Karpas-422 (cell line): ENCODE measurements around the gene UBL4A. TPM values are rescaled to one million over a fixed set of nuclear protein-coding genes. Genes with fewer than 3 reads are reported as not detected.

Experiments
- DNase-seq: peaks from one replicate; pipeline ENCODE4 v3.0.0-alpha.2; 2015
- H2AFZ ChIP-seq: fragments of 200-600 bp; sonication (generic); 2 replicates; pipeline ENCODE4 v1.6.1; 2014; ENCODE audit warnings: antibody characterized with exemption, low read length, mixed read lengths
- H3K27ac ChIP-seq: fragments of 200-600 bp; sonication (generic); 2 replicates; pipeline ENCODE4 v1.5.1; 2014; ENCODE audit warnings: mild to moderate bottlenecking, low read length, moderate library complexity
- H3K27me3 ChIP-seq: fragments of 200-600 bp; sonication (generic); 2 replicates; pipeline ENCODE4 v1.6.1; 2014; ENCODE audit warnings: low read length, mixed read lengths
- H3K36me3 ChIP-seq: fragments of 200-600 bp; sonication (generic); 2 replicates; pipeline ENCODE4 v1.6.1; 2014; ENCODE audit warnings: low read length, mixed read lengths; ENCODE audit not compliant: insufficient read depth
- H3K4me1 ChIP-seq: fragments of 200-600 bp; sonication (generic); 2 replicates; pipeline ENCODE4 v1.6.1; 2014; ENCODE audit warnings: mild to moderate bottlenecking, low read length, mixed read lengths
- H3K4me2 ChIP-seq: fragments of 200-600 bp; sonication (generic); 2 replicates; pipeline ENCODE4 v1.6.1; 2014; ENCODE audit warnings: low read length, low read depth, mild to moderate bottlenecking; ENCODE audit not compliant: poor library complexity, severe bottlenecking
- H3K4me3 ChIP-seq: fragments of 200-600 bp; sonication (generic); 2 replicates; pipeline ENCODE4 v1.5.1; 2014; ENCODE audit warnings: mild to moderate bottlenecking, antibody characterized with exemption, low read length, mixed read lengths
- H3K79me2 ChIP-seq: fragments of 200-600 bp; sonication (generic); 2 replicates; pipeline ENCODE4 v1.6.1; 2014; ENCODE audit warnings: mild to moderate bottlenecking, low read length, mixed read lengths
- H3K9ac ChIP-seq: fragments of 200-600 bp; sonication (generic); 2 replicates; pipeline ENCODE4 v1.6.0; 2014; ENCODE audit warnings: low read length
- H3K9me2 ChIP-seq: fragments of 200-600 bp; sonication (generic), shearing (Covaris generic); replicated peaks from 2 replicates; pipeline ENCODE4 v1.6.0; 2014; ENCODE audit warnings: mild to moderate bottlenecking, low read length, moderate library complexity; ENCODE audit not compliant: insufficient read depth
- H3K9me3 ChIP-seq: fragments of 300-700, 200-600 bp; sonication (generic); 2 replicates; pipeline ENCODE4 v1.6.1; 2014; ENCODE audit warnings: low read length, mixed read lengths
- H4K20me1 ChIP-seq: fragments of 200-600 bp; sonication (generic); 2 replicates; pipeline ENCODE4 v1.6.1; 2014; ENCODE audit warnings: mild to moderate bottlenecking, antibody characterized with exemption, low read length, low read depth; ENCODE audit not compliant: insufficient read depth
- total RNA-seq: library from RNA; depleted of rRNA; stranded (reverse); fragments of >200 nt; shearing (Covaris generic); gene quantifications from 2 replicates; pipeline ENCODE4 v1.2.3, GENCODE V29; 2014; ENCODE audit warnings: low replicate concordance

Gene UBL4A
- total RNA-seq, 1 experiment from 2014 or later = 30.4 TPM

- no peak overlapping the region for H3K9ac ChIP-seq
Measured at GRCh38 chrX:154472685-154473632, 13.5 kb downstream of the UBL4A start.

DNA sequence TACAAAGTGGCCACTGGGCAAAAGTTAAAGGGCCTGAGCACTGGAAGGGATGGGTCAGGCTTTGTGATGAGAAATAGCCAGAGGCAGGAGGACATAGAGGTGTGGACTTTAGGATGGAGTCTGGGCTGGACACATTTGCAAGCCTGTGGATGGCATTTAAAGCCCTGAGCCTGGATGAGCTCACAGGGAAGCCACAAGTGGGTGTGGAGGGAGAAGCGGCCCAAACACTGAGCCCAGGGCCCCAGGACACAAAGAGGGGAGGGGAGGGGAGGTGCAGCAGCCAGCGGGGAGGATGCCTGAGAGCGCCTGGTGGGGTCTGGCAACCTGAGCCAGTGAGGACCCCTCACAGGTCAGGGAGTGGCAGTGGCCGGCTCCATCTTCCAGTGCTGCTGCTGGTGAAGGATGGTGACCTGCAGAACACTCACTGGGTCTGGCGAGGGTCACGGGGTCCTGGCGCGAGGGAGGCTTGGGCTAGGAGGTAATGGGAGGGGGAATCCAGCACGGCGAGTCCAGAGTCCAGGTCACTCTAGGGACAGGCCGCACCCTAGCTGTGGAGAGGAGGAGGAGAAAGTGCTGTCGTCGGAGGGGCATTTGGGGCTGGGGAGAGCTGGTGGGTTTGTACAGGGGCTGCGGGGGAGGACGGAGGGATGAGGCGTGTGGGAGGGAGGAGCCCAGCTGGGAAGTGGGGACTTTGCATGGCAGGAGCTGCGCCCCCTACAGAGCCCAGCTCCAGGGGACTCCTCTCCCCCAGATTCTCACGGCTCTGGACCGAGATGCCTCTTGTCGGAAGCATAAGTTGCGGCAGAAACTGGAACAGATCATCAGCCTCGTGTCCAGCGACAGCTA lies 14.4 kb downstream of the UBL4A start:
- no peak overlapping the region for H3K27ac ChIP-seq
- H3K27me3 ChIP-seq = no peaks in the 10 kb centered on the region
- H3K9me2 ChIP-seq = no peaks in the 10 kb centered on the region
- no peaks in the 10 kb centered on the region for H3K36me3 ChIP-seq
- H3K9ac ChIP-seq = no peak overlapping the region
- H2AFZ ChIP-seq = no peak overlapping the region
- no peak overlapping the region for H3K4me2 ChIP-seq
- DNase-seq = no peak
- H3K4me1 ChIP-seq = no peaks in the 10 kb centered on the region
- no peak overlapping the region for H3K4me3 ChIP-seq
- no peaks in the 10 kb centered on the region for H4K20me1 ChIP-seq
- H3K79me2 ChIP-seq = no peaks in the 10 kb centered on the region
- H3K9me3 ChIP-seq = no peaks in the 10 kb centered on the region

More at GRCh38 chrX:154472685-154473632, 13.5 kb downstream of the UBL4A start:
- H3K4me2 ChIP-seq = no peak overlapping the region
- H2AFZ ChIP-seq = no peak overlapping the region
- H3K27ac ChIP-seq = no peak overlapping the region
- no peak for DNase-seq
- H3K9me3 ChIP-seq = no peaks in the 10 kb centered on the region
- no peaks in the 10 kb centered on the region for H3K36me3 ChIP-seq
- H3K4me3 ChIP-seq = no peak overlapping the region
- no peaks in the 10 kb centered on the region for H3K9me2 ChIP-seq
- no peaks in the 10 kb centered on the region for H4K20me1 ChIP-seq
- no peaks in the 10 kb centered on the region for H3K27me3 ChIP-seq
- no peaks in the 10 kb centered on the region for H3K79me2 ChIP-seq
- peaks cover 7% of the 10 kb centered on the region for H3K4me1 ChIP-seq

DNA sequence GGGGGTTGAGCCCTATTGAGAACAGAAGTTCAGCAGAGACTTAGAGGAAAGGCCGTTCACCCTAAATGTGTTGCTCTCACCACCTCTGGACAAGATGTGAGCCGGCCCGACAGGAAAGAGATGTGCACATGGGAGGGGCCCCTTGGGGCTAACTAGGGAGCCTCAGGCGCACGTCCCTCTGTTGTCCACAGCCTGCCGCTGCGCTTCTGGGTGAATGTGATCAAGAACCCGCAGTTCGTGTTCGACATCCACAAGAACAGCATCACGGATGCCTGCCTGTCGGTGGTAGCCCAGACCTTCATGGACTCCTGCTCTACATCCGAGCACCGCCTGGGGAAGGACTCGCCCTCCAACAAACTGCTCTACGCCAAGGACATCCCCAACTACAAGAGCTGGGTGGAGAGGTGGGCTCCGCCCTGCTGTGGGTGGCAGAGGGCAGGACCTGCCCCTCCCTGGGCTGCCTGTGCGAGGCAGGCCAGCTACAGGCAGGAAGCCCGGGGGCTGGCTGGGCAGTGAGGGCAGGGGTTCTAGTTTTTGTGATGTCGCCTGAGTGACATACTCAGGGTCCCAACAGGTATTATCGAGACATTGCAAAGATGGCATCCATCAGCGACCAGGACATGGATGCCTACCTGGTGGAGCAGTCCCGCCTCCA lies 15.4 kb downstream of the UBL4A start:
- Histone ChIP-seq H2AFZ (no peak overlapping the region), H3K4me1 (no peaks in the 10 kb centered on the region), H3K79me2 (no peaks in the 10 kb centered on the region), H4K20me1 (no peaks in the 10 kb centered on the region), H3K4me3 (no peak overlapping the region), H3K9ac (no peak overlapping the region), H3K9me3 (no peaks in the 10 kb centered on the region), H3K27ac (no peak overlapping the region), H3K36me3 (no peaks in the 10 kb centered on the region), H3K4me2 (no peak overlapping the region), H3K9me2 (no peaks in the 10 kb centered on the region), H3K27me3 (no peaks in the 10 kb centered on the region)
- DNase-seq = no peak

GRCh38 chrX:154470434-154470833 lies 16.0 kb downstream of the UBL4A start:
- Histone ChIP-seq H2AFZ (no peak overlapping the region), H3K9ac (no peak overlapping the region), H3K4me2 (no peak overlapping the region), H3K4me3 (no peak overlapping the region), H3K4me1 (no peaks in the 10 kb centered on the region), H3K79me2 (no peaks in the 10 kb centered on the region), H3K27ac (no peak overlapping the region), H4K20me1 (no peaks in the 10 kb centered on the region), H3K27me3 (no peaks in the 10 kb centered on the region), H3K9me2 (no peaks in the 10 kb centered on the region), H3K9me3 (no peaks in the 10 kb centered on the region), H3K36me3 (no peaks in the 10 kb centered on the region)
- DNase-seq = no peak

DNA sequence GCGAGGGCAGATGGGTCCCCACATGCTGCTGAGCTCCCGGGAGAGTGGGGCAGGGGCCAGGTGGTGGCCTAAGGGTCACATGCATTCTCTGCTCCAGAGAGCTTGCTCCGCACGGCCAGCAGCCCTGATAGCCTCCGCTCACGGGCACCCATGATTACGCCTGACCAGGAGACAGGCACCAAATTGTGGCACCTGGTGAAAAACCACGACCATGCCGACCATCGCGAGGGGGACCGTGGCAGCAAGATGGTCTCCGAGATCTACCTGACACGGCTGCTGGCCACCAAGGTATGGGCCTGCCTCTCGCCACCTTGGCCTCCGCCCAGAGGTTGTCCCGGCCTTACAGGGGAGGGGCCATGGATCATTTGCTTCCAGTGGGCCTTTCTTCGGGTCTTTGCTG lies 16.5 kb downstream of the UBL4A start:
- H3K9me3 ChIP-seq = no peaks in the 10 kb centered on the region
- no peaks in the 10 kb centered on the region for H4K20me1 ChIP-seq
- no peaks in the 10 kb centered on the region for H3K4me1 ChIP-seq
- no peak overlapping the region for H3K4me2 ChIP-seq
- no peaks in the 10 kb centered on the region for H3K27me3 ChIP-seq
- H2AFZ ChIP-seq = no peak overlapping the region
- no peak overlapping the region for H3K9ac ChIP-seq
- H3K27ac ChIP-seq = no peak overlapping the region
- H3K36me3 ChIP-seq = no peaks in the 10 kb centered on the region
- H3K79me2 ChIP-seq = no peaks in the 10 kb centered on the region
- H3K4me3 ChIP-seq = no peak overlapping the region
- no peak for DNase-seq
- no peaks in the 10 kb centered on the region for H3K9me2 ChIP-seq

GRCh38 chrX:154469114-154469513 lies 17.3 kb downstream of the UBL4A start:
- H3K9ac ChIP-seq = no peak overlapping the region
- no peaks in the 10 kb centered on the region for H3K36me3 ChIP-seq
- H3K27me3 ChIP-seq = no peaks in the 10 kb centered on the region
- H3K9me2 ChIP-seq = no peaks in the 10 kb centered on the region
- H4K20me1 ChIP-seq = no peaks in the 10 kb centered on the region
- H3K4me3 ChIP-seq = no peak overlapping the region
- no peaks in the 10 kb centered on the region for H3K9me3 ChIP-seq
- no peak overlapping the region for H3K27ac ChIP-seq
- H3K4me2 ChIP-seq = no peak overlapping the region
- H2AFZ ChIP-seq = no peak overlapping the region
- H3K4me1 ChIP-seq = no peaks in the 10 kb centered on the region
- no peak for DNase-seq
- H3K79me2 ChIP-seq = no peaks in the 10 kb centered on the region

- no peaks in the 10 kb centered on the region for H4K20me1 ChIP-seq
- no peaks in the 10 kb centered on the region for H3K36me3 ChIP-seq
- DNase-seq = no peak
- no peaks in the 10 kb centered on the region for H3K4me1 ChIP-seq
- H3K9ac ChIP-seq = no peak overlapping the region
- H3K27me3 ChIP-seq = no peaks in the 10 kb centered on the region
- H3K79me2 ChIP-seq = no peaks in the 10 kb centered on the region
- no peak overlapping the region for H3K4me2 ChIP-seq
- no peaks in the 10 kb centered on the region for H3K9me3 ChIP-seq
- no peak overlapping the region for H3K27ac ChIP-seq
- no peaks in the 10 kb centered on the region for H3K9me2 ChIP-seq
- H3K4me3 ChIP-seq = no peak overlapping the region
- no peak overlapping the region for H2AFZ ChIP-seq
Measured at GRCh38 chrX:154468217-154468616, 18.2 kb downstream of the UBL4A start.

- no peaks in the 10 kb centered on the region for H3K27me3 ChIP-seq
- H3K9ac ChIP-seq = no peak overlapping the region
- DNase-seq = no peak
- H3K9me2 ChIP-seq = no peaks in the 10 kb centered on the region
- no peaks in the 10 kb centered on the region for H3K79me2 ChIP-seq
- H3K9me3 ChIP-seq = no peaks in the 10 kb centered on the region
- no peak overlapping the region for H3K27ac ChIP-seq
- no peak overlapping the region for H2AFZ ChIP-seq
- no peak overlapping the region for H3K4me3 ChIP-seq
- no peaks in the 10 kb centered on the region for H3K4me1 ChIP-seq
- no peak overlapping the region for H3K4me2 ChIP-seq
- no peaks in the 10 kb centered on the region for H3K36me3 ChIP-seq
- H4K20me1 ChIP-seq = no peaks in the 10 kb centered on the region
Measured at GRCh38 chrX:154467556-154467955, 18.9 kb downstream of the UBL4A start.
